ENCODE data around the gene FLVCR2. TPM values are rescaled to one million over a fixed set of nuclear protein-coding genes. Genes with fewer than 3 reads are reported as not detected.
"Not testable (repeated sequence)": the region's sequence is repeated elsewhere in the genome, so short reads cannot be mapped to it uniquely, and the experiment has no call there.

The FLVCR2 gene
- total RNA-seq, 1 donor from 2014 or later, result 1.8 TPM

DNA sequence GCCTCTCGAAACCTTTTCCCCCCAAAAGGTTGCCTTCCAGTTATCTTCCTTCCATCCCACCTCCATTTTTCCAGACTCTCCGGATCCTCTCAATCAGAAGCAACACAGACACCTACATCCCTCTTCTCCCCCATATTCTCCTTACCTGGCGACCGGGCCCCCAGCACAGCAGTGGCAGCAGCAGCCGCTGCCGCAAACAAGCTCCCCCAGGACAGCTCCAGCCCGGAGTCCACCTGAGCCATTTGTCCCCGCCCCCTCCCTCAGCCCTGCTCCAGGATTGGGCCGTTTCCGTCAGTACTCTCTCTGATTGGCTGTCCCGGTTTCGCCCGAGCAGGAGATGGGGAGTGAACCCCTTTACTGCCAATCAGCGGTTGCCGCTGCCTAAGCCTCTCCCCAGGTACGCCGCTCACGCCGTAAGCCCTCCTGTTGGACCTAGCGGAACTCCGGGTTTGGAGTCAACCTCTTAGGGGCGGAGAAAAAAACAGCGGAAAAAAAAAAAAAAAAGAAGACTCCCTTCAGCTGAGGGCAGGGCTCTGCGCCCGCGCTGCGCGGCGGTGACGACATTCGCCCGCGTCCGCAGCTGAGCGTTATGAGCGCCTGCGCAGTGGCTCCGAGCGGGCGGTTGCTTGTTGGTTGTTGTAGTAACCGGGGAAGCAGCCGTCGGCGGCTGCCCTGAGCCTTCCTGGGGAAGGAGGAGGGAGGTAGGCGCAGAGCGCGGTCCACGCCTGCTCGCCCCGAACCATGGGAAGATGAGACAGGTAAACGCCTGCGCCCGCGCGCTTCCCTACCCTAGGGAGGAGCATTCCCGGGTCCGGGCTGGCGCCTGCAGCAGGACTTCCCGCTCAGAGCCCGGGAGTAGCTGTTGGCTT is 82.4 kb downstream of the FLVCR2 start, which contains the start of the genes ERG28 and TTLL5:
ERG28 (minus strand) TSS at position 247 of the 869 bp plus-strand sequence. CDS start 3,374 bp downstream, outside the sequence.
TTLL5 (plus strand) TSS at position 617 of the 869 bp plus-strand sequence. CDS start 1,904 bp downstream, outside the sequence.
- DNase-seq (ENCODE audit: low read depth in 2 of 2), result peak; percentile 99

DNA sequence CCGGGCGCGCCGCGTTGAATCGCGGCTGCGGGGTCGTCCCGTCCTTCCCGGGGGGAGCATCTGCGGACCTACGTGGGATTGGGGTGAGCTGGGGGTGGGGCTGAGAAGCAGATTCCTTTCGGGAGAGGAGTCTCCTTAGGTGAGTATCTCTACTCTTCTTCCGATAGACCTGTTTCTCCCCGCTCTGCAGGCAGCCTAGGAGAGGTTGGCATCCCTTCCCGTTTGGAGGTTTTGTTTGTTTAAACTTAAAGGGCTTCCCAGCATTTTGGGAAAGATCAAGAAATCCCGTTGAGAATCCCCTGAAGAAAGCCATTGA is 83.0 kb downstream of the FLVCR2 start:
- no peak for DNase-seq (ENCODE audit: low read depth in 2 of 2)

DNA sequence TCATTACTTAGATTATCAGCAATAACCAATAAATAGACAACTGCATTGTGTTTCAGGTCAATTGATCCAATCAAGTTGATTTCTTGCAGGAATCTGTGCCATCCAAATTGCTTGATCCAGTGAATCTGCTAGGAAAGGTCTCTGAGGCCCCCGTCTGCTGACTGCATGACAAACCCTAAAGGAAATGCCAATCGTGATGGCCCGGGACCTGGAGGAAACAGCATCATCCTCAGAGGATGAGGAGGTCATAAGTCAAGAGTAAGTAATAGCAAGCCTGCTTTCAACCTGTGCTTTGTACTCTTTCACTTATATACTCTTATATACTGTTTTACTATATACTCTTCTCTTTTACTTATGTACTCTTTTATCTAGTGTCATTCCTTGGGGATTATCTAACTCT is 84.5 kb downstream of the FLVCR2 start:
- DNase-seq (ENCODE audit: low read depth in 2 of 2), result peak in 1 of 2 donors; percentile 79

DNA sequence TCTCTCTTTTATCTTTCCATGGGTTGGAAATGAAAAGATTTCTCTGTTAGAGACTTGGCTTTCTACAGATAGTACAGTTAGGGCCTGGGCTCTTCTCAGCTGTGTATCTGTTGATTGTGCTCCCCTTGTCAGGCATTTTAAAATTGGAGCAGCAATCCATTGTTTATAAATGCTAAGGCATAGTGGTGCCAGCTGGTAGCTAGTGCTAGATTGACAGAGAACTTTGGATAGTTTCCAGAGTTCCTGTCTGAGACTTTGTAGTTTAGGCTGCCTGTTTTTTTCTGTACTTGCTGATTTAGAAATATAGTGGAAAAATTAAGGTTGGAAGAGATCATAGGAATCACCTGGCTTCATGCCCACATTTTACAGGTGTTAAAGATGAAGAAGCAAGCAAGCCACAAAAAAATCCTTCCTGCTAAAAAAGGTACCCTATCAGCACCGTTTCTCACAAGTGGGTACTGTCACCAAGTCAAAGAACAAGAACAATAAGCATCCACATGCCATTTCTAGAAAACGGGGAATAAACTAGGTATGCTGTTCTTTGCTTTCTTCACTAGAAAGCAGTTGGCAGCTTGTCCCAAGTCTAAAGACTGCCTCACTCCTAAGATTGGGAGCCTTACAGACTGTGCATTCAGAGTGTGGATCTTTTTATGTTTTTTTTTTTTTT is 88.8 kb downstream of the FLVCR2 start:
- peak in 1 of 2 donors; percentile 65 for DNase-seq (ENCODE audit: low read depth in 2 of 2)

DNA sequence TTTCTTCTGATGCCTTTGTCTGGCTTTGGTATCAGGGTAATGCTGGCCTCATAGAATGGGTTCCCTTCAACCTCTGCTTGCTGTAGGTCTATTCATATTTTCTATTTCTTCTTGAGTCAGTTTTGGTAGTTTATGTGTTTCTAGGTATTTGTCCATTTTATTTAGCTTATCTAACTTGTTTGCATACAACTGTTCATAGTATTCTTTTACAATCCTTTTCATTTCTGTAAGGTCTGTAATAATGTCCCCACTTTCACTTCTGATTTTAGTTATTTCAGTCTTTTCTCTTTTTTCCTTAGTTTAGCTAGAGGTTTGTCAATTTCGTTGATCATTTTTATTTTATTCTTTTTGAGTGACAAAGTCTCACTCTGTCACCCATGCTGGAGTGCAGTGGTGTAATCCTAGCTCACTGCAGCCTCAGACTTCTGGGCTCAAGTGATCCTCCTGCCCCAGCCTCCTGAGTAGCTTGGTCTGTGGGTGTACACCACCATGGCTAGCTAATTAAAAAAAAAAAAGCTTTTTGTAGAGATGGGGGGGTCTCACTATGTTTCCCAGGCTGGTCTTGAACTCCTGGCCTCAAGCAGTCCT is 94.3 kb downstream of the FLVCR2 start:
- no peak for DNase-seq (ENCODE audit: low read depth in 2 of 2)

DNA sequence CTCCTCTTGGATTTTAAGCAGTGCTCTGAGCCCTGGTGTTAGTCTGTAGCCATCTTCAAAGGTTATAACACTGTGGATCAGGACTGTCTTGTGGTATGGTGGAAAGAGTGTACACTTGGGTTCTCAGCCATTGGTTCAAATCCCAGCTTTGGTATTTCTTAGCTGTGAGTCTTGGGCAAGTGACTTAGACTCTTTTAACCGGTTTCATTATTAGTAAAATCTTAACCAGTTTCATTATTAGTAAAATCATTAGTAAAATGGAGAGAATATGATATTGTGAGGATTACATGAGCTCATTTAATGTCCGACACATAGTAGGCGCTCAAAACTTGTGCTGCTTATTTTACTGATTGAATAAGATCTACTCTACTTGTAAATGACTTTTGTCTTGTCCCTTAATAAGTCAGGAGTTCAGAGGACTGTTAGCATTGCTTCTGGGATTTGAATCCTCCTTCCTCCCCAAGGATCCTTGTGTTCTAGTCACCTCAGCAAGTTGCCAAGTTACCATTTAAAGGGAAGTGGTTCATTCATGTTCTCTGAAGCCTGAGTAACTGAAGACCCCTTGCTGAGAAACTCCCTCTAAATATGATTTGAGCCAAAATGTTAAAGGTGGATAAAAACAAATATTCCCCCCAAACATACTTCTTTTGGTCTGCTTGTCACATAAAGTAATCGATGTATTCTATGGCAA is 95.1 kb downstream of the FLVCR2 start:
- no peak for DNase-seq (ENCODE audit: low read depth in 2 of 2)

DNA sequence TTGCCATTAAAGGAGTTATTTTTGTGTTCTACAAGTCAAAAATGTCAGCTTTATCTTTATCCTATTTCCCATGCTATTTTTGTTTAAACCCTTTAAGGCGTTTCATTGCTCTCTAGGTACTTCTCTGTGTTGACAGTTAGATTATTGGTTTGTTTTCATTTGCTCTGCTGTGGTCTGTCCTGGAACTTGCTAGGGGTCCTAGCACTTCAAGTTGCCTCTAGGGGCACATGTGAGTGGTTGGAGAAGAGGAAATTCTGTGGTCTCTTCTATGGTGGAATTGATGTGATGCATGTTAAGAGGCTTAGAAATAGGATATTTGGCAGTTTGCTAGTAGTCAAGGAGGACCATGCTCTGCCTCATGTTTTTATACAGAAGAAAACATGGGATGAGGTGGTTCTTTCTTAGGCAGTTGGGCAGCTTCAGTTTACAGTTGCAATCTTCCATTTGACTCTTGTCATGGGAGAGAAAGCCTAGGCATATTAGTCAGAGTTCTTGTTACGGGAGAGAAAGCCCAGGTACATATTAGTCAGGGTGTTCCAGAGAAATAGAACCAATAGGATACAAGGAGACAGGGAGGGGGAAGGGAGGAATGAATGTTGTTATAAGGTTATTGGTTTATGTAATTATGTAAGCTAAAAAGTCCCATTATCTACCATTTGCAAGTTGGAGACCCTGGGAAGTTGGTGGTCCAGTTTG is 97.0 kb downstream of the FLVCR2 start:
- DNase-seq (ENCODE audit: low read depth in 2 of 2), result no peak

DNA sequence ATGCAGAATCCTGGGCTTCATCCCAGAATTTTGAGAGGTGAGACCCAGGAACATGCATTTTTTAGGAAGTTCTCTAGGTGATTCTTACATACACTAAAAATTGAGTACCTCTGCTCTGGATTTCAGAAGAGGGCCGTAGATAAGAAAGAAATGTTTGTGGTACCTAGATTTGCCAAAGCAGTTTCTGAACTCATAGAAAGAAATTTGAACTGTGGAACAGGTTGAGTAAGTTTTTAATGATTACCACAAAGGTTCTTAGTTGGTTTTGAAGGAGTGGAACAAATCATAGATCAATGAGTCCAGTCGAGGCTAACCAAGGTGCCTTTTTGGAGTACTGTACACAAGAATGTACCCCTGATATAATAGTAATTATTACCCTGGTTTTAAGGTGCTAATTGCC is 107.5 kb downstream of the FLVCR2 start:
- DNase-seq (ENCODE audit: low read depth in 2 of 2), result no peak

DNA sequence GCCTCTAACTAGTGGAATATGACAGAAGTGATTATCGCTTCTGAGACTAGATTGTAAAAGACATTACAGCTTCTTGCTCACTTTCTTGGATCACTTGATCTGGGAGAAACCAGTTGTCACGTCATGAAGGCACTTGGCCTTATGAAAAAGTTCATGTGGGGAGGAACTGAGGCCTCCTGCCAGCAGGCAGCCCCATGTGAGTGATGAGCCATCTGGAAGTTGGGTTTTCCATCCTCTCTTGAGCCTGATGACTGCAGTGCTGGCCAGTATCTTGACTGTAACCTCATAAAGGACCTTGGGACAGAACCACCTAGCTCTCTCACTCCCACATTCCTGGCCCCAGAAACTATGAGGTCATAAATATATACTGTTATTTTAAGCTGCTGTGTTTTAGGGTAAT is 110.6 kb downstream of the FLVCR2 start:
- no peak for DNase-seq (ENCODE audit: low read depth in 2 of 2)

DNA sequence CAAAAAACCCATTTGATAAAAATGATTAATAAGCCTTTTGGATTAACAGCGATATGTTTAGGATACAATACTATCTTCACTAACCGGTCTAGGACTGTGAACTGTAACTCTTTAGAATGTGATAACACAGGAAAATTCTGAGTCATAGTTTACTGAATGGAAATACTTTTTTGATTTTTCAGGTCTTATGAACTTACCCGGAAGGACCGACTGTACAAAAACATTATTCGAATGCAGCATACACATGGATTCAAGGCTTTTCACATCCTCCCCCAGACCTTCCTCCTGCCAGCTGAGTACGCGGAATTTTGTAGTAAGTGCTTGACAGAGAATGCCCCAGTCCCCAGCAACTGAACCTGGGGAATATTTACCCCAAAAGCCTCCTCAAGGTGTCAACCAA is 111.6 kb downstream of the FLVCR2 start:
- DNase-seq (ENCODE audit: low read depth in 2 of 2), result peak in 1 of 2 donors; percentile 68

DNA sequence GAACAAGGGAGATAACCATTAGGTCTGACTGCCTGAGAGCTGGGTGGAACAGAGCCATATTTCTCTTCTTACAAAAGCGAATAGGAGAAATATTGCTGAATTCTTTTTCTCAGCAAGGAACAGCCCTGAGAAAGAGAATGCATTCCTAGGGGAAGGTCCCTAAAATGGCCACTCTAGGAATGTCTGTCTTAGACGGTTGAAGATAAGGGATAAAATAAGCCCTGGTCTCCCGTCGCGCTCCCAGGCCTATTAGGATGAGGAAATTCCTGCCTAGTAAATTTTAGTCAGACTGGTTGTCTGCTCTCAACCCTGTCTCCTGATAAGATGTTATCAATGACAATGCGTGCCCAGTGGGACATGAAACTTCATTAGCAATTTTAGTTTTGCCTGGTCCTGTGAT is 116.6 kb downstream of the FLVCR2 start:
- DNase-seq (ENCODE audit: low read depth in 2 of 2), result not testable (repeated sequence)

DNA sequence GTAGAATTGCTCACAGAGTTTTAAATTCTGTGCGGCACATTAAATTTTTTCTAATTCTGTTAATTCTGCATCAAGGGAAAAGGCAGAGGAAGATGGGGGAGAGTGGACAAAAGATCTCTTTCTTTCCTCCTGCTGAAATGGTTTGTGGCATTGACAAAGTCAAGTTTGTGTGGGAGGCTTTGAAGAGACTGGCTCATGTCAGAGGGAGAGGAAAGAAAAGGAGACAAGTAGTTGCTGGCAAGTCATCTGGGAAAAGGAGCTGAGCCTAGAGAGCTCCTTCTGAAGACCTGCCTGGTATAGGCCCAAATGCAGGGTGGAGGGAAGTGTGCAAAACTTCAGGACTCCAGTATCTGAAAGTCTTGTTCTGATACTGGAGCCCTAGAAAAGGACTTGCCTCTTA is 119.0 kb downstream of the FLVCR2 start:
- DNase-seq (ENCODE audit: low read depth in 2 of 2), result no peak

Other genes starting within 250 kb of the FLVCR2 start
- gene JDP2, start 150.6 kb upstream of the FLVCR2 start, total RNA-seq, result 3.1 and 8.5 TPM in 2 replicates
- 5.7 and 6.2 TPM in 2 replicates for gene BATF, start 56.2 kb upstream of the FLVCR2 start, total RNA-seq
- 5.2 and 6.0 TPM in 2 replicates for gene ERG28, start 82.3 kb downstream of the FLVCR2 start, total RNA-seq
- gene TTLL5, start 82.6 kb downstream of the FLVCR2 start, total RNA-seq, result 21.4 and 22.3 TPM in 2 replicates

All from dermis microvascular lymphatic vessel endothelial cell (primary cell).